Measurements from ENCODE around the gene SMPD3. TPM values are rescaled to one million over a fixed set of nuclear protein-coding genes. Genes with fewer than 3 reads are reported as not detected.

Gene SMPD3
- total RNA-seq, 1 experiment from 2014 or later, result 50.7 TPM

- DNase-seq (ENCODE audit: low spot score), result no peak
Observed at GRCh38 chr16:68335175-68335574, 113.1 kb downstream of the SMPD3 start.

- peak; percentile 51 for DNase-seq (ENCODE audit: low spot score)
Observed at GRCh38 chr16:68332411-68333121, 115.7 kb downstream of the SMPD3 start.

- DNase-seq (ENCODE audit: low spot score), result no peak
Observed at GRCh38 chr16:68331879-68332410, 116.4 kb downstream of the SMPD3 start.

- DNase-seq (ENCODE audit: low spot score), result no peak
Observed at GRCh38 chr16:68328860-68329390, 119.4 kb downstream of the SMPD3 start.

- peak; percentile 87 for DNase-seq (ENCODE audit: low spot score)
Observed at GRCh38 chr16:68328151-68328859, 120.0 kb downstream of the SMPD3 start.

GRCh38 chr16:68324780-68325357 lies 123.4 kb downstream of the SMPD3 start:
- no peak for DNase-seq (ENCODE audit: low spot score)

- no peak for DNase-seq (ENCODE audit: low spot score)
Observed at GRCh38 chr16:68324336-68324735, 124.0 kb downstream of the SMPD3 start.

GRCh38 chr16:68319185-68319908 lies 129.0 kb downstream of the SMPD3 start:
- no peak for DNase-seq (ENCODE audit: low spot score)

GRCh38 chr16:68313116-68313515 lies 135.2 kb downstream of the SMPD3 start:
- DNase-seq (ENCODE audit: low spot score), result no peak

GRCh38 chr16:68310774-68311511 lies 137.4 kb downstream of the SMPD3 start, which contains the start of the genes PRMT7 and SLC7A6OS:
Gene PRMT7, plus strand, starts transcription at chr16:68311019. Its CDS starts 4,961 bp downstream, at chr16:68315980.
Gene SLC7A6OS, minus strand, starts transcription at chr16:68310946. Its CDS starts 20 bp downstream, at chr16:68310926.
- DNase-seq (ENCODE audit: low spot score), result peak; percentile 92

GRCh38 chr16:68310437-68310773 lies 137.9 kb downstream of the SMPD3 start:
- DNase-seq (ENCODE audit: low spot score), result no peak

- DNase-seq (ENCODE audit: low spot score), result no peak
Observed at GRCh38 chr16:68309799-68310198, 138.5 kb downstream of the SMPD3 start.

Small RNAs within 50 kb of the gene (small RNA-seq; reads per million reads assigned to genes)
- gene RF00019 (not detected), gene RNU4-30P (not detected)

Other genes with a start within 250 kb of the SMPD3 start
- 104 and 122 TPM in 2 replicates for gene ESRP2, start 212.4 kb downstream of the SMPD3 start, total RNA-seq (2014; rRNA removed; shearing (Covaris generic))
- 15.9 and 18.6 TPM in 2 replicates for gene PLA2G15, start 203.1 kb downstream of the SMPD3 start, total RNA-seq (2014; rRNA removed; shearing (Covaris generic))
- 43.2 and 53.7 TPM in 2 replicates for gene SLC7A6, start 184.0 kb downstream of the SMPD3 start, total RNA-seq (2014; rRNA removed; shearing (Covaris generic))
- 15.0 and 22.2 TPM in 2 replicates for gene SLC7A6OS, start 137.6 kb downstream of the SMPD3 start, total RNA-seq (2014; rRNA removed; shearing (Covaris generic))
- gene PRMT7, start 137.5 kb downstream of the SMPD3 start, total RNA-seq (2014; rRNA removed; shearing (Covaris generic)), result 36.3 and 50.6 TPM in 2 replicates
- 8.3 and 9.3 TPM in 2 replicates for gene ZFP90, start 90.8 kb upstream of the SMPD3 start, total RNA-seq (2014; rRNA removed; shearing (Covaris generic))
- gene CDH3, start 196.8 kb upstream of the SMPD3 start, total RNA-seq (2014; rRNA removed; shearing (Covaris generic)), result 2.9 and 4.2 TPM in 2 replicates

Data from HT-29 (cell line).